ENCODE results near the gene CCDC148.

Gene CCDC148

DNA sequence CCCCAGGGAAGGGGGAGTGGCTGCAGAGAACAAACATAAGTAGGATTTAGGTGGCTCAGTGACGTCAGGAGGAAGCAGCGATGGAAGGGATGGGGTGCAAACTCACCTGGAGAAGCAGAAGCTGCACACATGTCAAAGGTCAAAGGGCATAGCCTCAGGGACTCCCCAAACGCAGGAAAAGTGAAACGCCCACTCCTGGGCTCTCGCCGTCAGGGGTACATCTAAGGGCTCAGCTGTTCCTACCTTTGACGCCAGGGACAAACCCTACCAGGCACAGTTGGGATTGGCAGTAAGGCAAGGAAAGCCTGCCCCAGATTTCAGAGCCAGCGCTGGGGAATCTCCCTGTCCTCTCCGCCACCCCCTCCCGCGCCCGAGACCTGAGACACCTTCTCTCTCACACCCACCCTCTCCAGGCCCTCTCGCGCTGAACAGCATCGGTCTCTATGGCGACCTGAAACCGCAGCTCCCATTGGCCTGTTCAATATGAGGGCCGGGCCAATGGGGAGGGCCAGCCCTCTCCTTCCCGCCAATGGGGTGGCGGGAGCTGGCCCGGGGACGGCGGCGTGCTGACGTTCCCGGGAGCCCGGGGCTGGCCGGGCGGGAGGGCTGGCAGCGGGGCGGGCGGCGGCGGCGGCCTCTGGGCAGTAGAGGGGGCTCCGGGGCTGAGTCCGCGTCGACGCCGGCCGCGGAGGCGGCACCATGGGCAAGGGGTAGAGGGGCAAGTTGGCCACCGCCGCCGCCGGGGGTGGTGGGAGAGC is at the start of gene CCDC148, which contains the start of gene PKP4:
Gene CCDC148, minus strand, starts transcription at position 445 of the 758 bp plus-strand sequence. Its CDS starts 314 bp downstream, at position 131.
Gene PKP4, plus strand, starts transcription at position 644 of the 758 bp plus-strand sequence. CDS start 76,233 bp downstream, outside the sequence.
- DNase-seq = peak; percentile 71

DNA sequence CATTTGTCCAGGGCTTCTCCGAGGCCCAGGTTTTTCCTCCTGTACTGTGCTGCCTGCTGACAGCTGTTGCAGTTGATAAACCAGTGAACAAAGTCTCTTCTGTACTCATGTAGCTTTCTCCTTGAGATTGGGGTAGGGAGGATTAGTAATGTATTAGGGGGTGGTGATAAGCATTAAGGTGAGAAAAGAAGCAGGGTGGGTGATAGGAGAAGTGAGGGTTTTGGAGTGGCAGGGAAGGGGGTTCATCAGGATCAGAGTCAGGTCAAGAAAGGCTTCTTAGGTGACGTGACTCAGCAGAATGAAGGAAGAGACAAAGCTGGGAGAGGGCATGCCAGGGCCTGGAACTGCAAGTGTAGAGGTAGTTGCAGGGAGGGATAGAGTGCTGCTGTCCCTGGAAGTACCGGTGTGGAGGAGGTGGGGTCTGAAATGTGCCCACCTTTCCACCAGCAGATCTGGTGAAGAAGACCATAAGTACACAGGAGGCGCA is 48.9 kb upstream of the CCDC148 start:
- DNase-seq = no peak

DNA sequence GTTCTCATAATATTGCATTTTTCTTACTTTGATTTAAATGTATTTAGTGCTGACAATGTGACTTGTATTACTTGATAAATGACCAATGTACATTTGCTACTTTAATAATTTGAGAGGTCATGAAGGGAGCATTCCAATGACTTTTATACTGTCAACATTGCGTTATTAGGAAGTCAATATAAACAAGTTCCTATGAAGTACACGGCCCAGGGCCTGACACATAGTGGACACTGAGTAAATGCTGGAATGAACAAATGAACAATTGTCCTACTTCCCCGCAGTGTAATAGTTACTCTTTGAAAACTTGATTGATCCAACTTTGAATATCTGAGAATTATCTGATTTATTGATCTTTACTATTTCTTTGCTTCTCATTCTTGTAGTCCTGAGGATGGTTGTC is 47.5 kb upstream of the CCDC148 start:
- DNase-seq = no peak

DNA sequence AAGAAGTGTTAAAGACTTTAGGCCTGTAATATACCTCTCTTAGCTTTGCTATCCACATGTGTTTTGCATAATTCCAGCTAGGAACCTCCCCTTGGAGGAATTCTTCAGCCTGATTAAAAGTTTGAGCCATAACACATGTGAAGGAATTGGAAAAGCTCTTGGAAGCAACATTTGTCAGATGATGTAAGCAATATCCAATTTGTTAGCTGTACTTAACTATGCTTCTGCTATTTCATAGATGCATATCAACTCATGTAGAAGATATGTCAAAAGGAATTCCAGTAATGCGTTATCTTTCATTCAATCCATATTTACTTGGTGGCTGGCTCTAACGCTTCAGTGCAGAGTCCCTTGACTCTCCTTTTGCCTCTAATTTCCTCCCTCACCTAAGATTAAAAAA is 46.4 kb upstream of the CCDC148 start:
- DNase-seq = no peak

DNA sequence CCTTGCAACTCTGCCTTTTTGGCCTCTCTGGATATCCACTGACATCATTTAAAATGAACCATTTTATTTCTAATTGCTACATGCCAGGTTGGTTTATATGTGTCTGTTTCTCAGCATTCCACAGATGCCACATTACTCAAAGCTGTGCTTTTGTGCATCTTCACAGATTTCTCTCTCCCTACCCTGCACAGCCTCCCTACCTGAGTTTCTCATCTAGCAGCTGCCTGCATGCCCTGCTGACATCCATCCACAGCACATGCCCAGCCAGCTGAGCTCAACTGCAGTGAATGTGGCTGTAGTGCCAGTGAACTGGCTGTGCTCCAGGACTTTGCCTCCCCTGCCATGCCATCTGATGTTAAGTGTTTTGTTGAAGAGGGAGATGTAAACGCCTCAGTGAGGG is 44.7 kb upstream of the CCDC148 start:
- no peak for DNase-seq

DNA sequence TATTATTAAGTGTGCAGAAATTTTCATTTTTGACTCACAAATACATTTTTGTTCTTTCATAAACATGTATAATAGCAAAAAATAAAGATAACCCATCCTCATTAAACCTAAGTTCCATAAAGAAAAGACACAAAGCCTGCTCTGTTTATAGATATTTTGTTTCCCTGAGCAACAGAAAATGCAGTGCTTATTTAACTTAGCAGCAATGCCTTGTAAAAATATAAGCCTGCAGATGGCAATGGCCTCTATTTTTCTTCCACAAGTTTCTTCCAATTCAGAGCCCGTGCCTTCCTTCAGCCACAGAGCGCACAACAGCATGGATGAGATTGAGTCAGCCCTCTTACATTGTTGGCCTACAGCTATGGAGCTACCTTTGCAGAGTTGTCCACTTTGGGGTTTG is 43.8 kb upstream of the CCDC148 start:
- DNase-seq = no peak

DNA sequence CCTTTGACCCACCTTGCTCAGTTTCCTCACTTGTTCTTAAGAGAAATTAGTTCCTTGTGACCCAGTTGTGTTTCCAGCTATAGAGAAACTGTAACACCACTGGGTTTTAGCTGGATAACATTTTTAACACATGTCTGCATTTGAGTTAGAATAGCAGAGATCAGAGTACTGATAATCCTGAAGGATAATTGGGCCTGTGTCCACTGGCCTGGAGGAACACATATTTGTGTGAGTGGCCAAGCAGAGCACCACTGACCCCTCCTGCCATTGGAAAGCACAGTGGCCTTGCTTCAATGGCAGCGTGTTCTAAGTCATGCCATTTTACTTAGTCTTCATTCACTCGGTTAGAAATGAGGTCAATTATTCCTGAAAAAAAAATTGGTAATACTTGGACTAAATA is 42.8 kb upstream of the CCDC148 start:
- DNase-seq = no peak

DNA sequence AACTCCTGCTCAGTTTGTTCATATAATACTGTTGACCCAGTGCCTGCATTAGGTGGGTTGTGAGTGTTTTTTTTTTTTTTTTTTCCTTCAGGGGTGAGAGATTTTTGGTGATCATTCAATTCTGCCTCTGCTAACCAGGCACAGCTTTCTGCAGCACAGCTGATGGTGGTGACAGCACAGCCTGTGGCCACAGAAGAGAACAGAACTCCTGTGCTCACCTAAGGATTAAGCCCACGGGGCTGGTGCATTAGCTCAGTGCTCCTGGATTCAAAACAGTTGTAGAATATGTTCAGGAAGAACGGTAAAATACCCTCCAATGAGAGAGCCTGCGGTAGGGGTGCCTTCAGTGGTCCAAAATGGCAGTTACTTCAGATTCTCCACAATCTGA is 42.2 kb upstream of the CCDC148 start:
- no peak for DNase-seq

DNA sequence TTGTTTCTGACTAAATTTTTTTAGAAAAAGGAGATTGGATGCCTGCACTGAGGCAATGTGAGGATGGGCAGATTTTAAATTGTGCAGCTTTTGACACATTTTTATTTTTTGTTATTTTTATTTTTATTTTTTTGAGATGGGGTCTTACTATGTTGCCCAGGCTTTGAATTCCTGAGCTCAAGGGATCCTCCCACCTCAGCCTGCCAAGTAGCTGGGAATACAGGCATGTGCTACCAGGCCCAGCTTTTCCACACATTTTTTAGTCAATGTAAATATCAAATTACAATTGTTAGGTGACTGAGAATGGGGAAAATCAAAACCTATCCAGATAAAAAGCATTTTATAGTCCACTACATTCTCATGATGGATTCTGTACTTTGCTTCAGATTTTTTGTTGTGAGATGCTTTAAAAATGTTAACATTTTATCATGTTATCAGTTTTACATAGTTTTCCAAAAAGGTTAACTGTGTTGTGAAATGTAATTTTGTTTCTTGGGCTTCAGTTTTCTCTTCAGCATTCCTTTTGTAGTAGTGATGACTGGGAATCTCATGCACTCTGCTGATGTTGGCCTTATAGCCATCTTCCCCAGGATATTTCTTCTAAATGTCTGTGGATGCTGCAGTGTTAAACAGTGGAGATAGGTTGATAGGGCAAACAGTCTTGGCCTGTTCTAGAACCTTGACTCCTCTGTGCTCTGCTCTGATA is 41.6 kb upstream of the CCDC148 start:
- no peak for DNase-seq

DNA sequence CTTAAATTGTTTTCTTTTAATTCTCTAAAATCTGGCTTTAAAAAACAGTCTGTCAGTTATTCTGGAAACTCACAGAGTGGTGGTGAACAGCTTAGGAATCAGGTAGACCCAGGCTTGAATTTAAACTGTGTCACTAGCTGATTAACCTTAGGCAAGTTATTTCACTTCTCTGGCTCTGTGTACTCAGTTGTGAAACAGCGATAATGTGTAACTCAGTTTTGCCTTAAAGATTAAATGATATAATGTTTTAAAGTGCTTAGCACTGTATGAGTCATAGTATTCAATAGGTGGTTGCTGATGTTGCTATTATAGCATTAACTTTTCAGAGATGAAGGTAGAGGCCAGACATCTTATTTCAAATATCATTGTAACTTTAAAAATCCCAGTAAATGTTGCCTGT is 40.9 kb upstream of the CCDC148 start:
- no peak for DNase-seq

DNA sequence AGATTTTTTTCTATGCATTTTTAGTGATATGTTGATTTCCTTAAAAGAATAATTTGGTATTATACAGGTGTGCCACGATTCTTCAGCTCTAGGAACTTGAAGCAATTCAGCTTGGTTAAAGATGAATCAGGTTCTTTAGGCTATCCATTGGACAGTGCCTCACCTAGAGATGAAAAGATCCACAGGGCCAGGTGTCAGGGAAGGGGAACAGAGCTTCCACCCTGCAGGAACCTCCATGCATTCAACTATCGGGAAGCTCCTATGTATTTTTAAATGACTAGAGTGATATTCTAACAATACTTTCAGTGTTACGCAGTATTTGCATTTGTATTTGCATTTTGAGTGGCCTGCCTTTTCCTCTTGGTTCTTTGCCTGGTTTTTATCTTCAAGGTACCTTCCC is 40.4 kb upstream of the CCDC148 start:
- DNase-seq = no peak

DNA sequence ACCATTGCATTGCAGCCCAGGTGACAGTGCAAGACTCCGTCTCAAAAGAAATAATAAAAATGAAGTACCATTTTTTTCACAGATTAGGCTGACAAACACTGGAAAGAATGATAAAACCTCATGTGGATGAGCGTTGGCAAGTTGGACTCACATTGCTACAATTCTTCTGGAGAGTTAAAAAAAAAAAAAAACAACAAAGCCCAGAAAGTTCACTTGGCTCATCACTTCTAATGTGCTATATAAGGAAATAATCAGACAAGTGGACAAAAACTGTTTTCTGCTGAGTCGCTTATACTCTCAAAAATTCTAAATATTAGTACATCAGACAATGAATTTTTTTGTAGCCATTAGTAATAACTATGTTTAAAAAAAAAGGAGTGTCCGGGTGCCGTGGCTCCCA is 38.6 kb upstream of the CCDC148 start:
- DNase-seq = no peak

DNA sequence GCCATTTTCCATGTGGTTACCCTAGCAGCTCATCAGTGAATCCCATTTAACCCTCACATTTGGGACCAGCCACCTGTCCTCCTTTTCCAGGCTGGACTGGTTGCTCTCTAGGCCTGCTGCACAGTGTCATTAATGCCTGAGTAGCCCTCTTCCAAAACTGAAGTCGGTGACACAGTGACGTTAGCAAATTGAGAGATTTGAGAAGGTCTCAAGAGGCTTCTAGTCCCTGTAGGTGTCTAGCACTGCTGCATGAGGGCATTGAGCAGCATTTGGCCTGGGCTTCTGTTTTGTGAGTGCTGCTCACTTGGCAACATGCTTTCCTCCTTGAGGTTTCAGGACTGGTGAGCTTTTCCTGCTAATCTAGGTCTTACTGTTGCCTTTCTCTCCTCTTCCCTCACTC is 36.9 kb upstream of the CCDC148 start:
- DNase-seq = peak; percentile 90

DNA sequence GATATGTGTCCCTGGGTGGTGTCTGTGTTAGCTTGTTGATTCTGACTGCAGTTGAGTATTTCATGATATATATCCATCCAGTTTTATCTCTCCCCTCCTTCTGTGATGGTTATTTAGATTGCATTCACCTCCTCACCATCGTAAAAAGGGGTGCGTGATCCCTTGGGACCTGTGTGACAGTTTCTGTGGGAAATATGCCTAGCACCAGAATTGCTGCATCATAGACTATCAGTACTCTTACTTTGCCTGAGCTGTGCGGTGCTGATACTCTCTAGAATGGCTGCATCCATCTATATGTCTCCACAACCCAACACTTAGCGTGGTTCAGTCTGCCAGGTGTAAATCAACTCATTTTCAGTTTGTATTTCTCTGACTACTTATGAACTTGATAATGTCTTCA is 34.5 kb upstream of the CCDC148 start:
- DNase-seq = no peak

DNA sequence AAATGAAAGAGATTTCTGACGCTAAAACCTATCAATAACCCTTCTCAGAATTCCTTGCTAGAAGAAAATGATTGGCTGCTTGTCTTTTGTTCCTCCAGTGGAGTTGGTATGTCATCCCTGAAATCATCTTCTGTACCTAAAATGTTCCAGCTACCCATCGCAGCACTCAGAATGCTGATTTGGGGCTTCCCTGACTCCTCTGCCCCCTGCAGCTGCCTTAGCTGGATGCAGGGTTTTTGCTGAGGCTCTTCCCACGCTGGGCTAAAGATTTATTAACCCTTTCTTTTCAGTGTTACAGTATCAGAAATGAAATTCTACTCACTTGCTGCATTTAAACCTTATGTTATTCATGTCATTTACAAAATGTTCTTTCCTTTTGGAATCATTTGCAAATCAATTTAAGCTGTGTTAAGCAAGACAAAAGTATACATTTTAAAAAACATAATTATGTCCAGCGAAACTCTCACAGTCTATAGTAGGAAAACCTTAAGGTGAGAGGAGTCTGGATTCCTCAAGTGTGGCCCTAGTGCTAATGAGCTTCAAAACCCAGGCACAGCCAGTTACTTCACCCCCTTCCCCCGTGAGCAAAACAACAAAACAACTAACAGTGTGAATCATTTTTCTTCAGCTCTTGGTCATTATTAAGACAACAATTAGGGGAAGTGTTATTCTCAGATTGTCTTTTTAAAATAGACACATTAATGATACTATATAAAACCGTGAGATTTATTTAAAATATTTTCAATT is 33.0 kb upstream of the CCDC148 start:
- no peak for DNase-seq

DNA sequence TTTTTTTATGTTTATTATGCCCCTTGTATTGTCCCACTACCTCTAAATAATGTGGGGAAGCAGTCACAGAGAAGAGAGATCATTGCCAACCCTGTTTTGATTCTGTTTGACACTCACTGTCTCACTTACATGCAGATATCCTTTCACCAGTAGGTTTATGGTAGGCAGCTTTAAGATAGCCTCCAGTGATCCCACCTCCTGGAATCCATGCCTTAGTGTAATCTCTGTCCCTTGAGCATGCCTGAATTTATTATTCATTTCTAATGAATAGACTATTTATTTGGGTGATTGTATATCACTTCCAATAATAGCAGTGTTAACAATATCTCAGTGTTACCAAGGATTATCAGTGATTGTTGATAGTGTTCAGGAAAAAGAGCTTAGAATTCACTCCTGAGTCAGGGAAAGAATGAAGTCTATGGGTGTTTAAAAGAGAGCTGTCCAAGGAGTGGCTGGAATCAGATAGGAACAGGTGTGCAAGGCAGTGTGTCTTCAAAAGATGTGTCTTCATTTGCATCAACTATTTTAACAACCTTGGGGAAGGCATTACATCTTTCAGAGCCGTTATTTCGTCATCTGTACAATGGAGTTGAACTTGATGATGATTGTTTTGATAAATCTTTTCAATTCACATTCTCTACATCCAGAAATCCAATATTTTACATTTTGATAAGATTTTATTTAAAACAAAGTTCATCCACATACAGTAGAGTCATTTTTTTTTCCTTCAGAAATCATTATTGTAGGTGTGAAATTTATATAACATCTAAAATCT is 32.1 kb upstream of the CCDC148 start:
- no peak for DNase-seq

DNA sequence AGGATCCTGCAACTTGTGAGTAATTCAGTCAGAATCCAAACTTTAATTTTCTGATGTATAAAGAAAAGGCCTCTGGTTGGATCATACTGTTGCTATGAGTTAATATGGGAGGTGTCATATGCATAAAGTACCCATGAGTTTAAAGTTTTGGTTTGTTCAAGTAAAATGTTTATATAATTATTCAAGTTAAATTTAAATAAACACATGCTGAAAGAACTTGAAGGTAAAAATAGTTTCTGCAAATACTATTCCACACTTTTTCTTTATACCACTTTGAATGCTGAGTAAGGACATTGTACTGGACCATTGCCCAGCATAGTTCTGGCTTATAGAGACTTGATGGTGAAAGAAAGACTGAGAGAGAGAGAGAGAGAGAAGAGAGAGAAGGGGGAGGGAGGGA is 30.9 kb upstream of the CCDC148 start:
- DNase-seq = no peak

DNA sequence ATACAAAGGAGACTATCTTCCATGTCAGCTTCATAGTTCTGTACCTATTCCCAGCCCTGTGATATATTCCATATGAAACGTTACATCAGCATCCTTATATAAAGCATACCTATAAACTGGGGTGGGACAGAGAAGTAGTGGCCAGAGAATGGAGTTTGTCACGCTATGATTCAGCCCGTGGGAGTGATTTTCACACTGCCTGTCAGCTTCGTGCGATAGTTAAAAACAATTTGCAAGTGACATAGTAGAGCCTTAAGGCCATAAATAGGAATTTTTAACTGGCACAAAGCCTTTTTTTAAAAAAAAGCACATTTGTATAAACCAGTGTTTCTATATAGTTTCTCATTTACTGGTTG is 30.4 kb upstream of the CCDC148 start:
- DNase-seq = no peak

DNA sequence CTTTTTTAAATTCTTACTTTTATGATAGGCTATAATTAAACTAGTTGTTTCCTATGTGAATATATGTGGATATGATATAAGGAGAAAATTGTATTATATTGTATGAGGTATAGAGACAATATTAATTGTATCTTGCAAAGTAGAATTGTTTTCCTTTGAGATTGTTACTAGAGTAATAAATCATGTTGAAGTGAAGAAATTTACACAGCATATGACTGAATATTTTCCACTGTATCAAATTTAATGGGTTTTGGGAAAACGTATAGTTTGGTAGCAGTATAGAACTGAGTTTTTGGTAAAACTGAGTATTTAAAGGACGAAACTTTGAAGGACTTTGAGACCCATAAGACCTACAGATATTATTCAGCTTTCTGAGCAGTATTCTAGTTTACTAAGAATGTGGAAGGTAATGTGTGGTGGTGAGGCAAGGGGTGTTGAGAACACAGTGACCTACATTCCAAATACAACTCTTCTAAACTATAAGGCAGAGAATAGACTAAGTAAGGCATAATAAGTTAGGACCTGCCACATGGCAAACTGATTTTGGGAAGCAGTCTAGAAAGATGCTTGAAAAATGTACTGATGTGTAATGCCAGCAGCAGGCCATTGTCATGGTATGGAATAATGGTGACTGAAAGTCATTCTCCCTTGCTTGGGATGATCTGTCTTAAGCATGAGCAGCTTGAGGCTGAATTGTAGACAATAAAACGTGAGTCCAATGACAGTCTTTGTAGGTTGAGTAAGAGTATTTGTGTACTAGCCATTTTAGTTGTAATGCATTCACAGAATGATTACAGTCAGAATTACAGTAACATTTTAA is 29.8 kb upstream of the CCDC148 start:
- no peak for DNase-seq

DNA sequence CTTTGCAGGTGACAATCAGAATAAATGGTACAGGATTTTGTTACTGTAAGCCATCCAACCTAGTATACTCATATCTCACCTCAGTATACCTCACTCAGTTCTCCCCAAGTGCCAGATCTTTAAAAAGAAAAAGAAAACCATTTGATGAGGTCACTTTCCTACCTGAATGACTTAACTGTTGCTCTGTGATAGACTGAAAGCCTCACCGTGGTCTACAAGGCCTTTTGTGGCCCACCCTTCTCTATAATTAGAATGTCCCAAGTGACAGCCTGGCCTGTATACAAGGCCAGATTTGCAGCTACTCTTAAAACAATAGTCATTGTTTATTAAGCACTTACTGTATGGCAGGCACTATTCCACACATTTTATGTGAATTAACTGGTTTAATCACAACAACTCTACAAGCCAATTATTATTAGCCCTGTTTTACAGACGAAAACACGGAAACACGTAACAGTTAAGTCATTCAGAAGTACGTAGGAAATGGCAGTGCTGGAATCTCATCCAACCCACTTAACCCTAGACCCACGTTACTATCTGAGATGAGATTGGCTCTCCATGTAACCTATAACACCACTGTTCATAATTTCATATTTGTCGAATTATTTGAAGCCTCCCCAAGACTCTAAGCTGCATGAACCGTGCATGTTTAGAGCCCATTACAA is 28.5 kb upstream of the CCDC148 start:
- no peak for DNase-seq

DNA sequence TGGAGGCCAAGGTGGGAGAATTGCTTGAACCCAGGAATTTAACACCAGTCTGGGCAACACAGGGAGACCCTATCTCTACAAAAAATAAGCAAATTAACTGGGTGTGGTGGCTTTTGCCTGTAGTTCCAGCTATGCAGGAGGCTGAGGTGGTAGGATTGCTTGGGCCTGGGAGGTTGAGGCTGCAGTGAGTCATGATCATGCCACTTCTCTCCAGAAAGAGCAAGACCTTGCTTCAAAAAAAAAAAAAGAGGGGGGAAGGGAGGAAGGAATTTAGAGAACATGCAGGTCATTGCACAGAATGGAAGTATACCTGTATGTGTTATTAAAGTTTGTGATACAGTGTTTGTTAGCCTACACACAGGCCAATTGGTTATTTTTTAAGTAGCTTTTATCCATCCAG is 26.0 kb upstream of the CCDC148 start:
- no peak for DNase-seq

Measured in NCI-H524 treated with DMSO at 0.1 percent for 48 hours (cell line).